Measurements from ENCODE around the gene PTPRT.

Gene PTPRT

GRCh38 chr20:42862446-42862845, 327.3 kb downstream of the PTPRT start:
- Histone ChIP-seq H4K20me1 (ENCODE audit: insufficient read depth, low read length) (no peaks in the 10 kb centered on the region), H3K27me3 (ENCODE audit: insufficient read depth, low read length, poor library complexity) (peaks cover 19% of the 10 kb centered on the region), H3K9me3 (ENCODE audit: insufficient read depth, low read length, severe bottlenecking) (no peaks in the 10 kb centered on the region), H2AFZ (ENCODE audit: low read depth, low read length) (no peak overlapping the region), H3K79me2 (ENCODE audit: insufficient read depth, low read length) (no peaks in the 10 kb centered on the region), H3K36me3 (ENCODE audit: insufficient read depth, low read length) (no peaks in the 10 kb centered on the region), H3K9ac (ENCODE audit: low read depth, low read length) (no peak overlapping the region), H3K27ac (ENCODE audit: low read length) (no peak overlapping the region), H3K4me1 (ENCODE audit: insufficient read depth, low read length) (no peaks in the 10 kb centered on the region), H3K4me3 (ENCODE audit: low read depth in 1 of 2, low read length in 2 of 2) (no peak overlapping the region), H3K4me2 (ENCODE audit: insufficient read depth, low read length) (no peak overlapping the region)
- no peak for ATAC-seq (ENCODE audit: insufficient read depth, low read depth)
- TF ChIP-seq, protein P1, sequence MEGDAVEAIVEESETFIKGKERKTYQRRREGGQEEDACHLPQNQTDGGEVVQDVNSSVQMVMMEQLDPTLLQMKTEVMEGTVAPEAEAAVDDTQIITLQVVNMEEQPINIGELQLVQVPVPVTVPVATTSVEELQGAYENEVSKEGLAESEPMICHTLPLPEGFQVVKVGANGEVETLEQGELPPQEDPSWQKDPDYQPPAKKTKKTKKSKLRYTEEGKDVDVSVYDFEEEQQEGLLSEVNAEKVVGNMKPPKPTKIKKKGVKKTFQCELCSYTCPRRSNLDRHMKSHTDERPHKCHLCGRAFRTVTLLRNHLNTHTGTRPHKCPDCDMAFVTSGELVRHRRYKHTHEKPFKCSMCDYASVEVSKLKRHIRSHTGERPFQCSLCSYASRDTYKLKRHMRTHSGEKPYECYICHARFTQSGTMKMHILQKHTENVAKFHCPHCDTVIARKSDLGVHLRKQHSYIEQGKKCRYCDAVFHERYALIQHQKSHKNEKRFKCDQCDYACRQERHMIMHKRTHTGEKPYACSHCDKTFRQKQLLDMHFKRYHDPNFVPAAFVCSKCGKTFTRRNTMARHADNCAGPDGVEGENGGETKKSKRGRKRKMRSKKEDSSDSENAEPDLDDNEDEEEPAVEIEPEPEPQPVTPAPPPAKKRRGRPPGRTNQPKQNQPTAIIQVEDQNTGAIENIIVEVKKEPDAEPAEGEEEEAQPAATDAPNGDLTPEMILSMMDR (IDR thresholded peaks at IDR 0.05; ENCODE audit: borderline replicate concordance, extremely low read depth, low read length, poor library complexity, severe bottlenecking) = no peak
- TF ChIP-seq EZH2 (IDR thresholded peaks at IDR 0.05; ENCODE audit: borderline replicate concordance, low read depth, low read length, severe bottlenecking) = no peak
- no peak for DNase-seq

DNA sequence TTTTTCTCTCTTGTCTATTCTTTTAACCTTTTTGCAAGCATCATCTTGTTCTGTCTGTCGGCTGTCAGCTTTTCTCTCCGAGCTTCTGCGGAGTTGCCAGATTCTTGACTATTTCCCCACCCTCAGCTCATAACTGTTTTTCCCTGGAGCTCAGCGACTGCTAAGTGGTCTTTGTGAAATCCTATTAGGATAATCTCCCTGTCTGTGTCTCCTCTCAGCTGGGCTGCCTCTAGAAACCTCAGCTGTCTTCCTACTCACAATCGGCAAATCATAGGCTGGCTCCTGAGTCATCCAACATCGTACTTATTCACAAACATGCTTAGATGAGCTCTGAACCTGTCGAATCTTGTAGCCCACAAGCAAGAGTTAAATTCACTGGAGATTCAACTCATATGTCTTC, 332.3 kb downstream of the PTPRT start:
- Histone ChIP-seq H3K4me1 (ENCODE audit: insufficient read depth, low read length) (no peaks in the 10 kb centered on the region), H3K4me2 (ENCODE audit: insufficient read depth, low read length) (no peak overlapping the region), H3K27ac (ENCODE audit: low read length) (no peak overlapping the region), H3K9ac (ENCODE audit: low read depth, low read length) (no peak overlapping the region), H3K36me3 (ENCODE audit: insufficient read depth, low read length) (no peaks in the 10 kb centered on the region), H3K4me3 (ENCODE audit: low read depth in 1 of 2, low read length in 2 of 2) (no peak overlapping the region), H3K27me3 (ENCODE audit: insufficient read depth, low read length, poor library complexity) (peaks cover 4% of the 10 kb centered on the region), H3K79me2 (ENCODE audit: insufficient read depth, low read length) (no peaks in the 10 kb centered on the region), H2AFZ (ENCODE audit: low read depth, low read length) (no peak overlapping the region), H3K9me3 (ENCODE audit: insufficient read depth, low read length, severe bottlenecking) (no peaks in the 10 kb centered on the region), H4K20me1 (ENCODE audit: insufficient read depth, low read length) (no peaks in the 10 kb centered on the region)
- ATAC-seq (ENCODE audit: insufficient read depth, low read depth) (no peak), DNase-seq (no peak)
- no peak for TF ChIP-seq EZH2 (IDR thresholded peaks at IDR 0.05; ENCODE audit: borderline replicate concordance, low read depth, low read length, severe bottlenecking)
- TF ChIP-seq, protein P1 (IDR thresholded peaks at IDR 0.05; ENCODE audit: borderline replicate concordance, extremely low read depth, low read length, poor library complexity, severe bottlenecking) = no peak

GRCh38 chr20:42855896-42856295, 333.8 kb downstream of the PTPRT start:
- Histone ChIP-seq H3K4me3 (ENCODE audit: low read depth in 1 of 2, low read length in 2 of 2) (no peak overlapping the region), H3K36me3 (ENCODE audit: insufficient read depth, low read length) (no peaks in the 10 kb centered on the region), H2AFZ (ENCODE audit: low read depth, low read length) (no peak overlapping the region), H4K20me1 (ENCODE audit: insufficient read depth, low read length) (no peaks in the 10 kb centered on the region), H3K9ac (ENCODE audit: low read depth, low read length) (no peak overlapping the region), H3K27me3 (ENCODE audit: insufficient read depth, low read length, poor library complexity) (no peaks in the 10 kb centered on the region), H3K27ac (ENCODE audit: low read length) (no peak overlapping the region), H3K9me3 (ENCODE audit: insufficient read depth, low read length, severe bottlenecking) (no peaks in the 10 kb centered on the region), H3K4me1 (ENCODE audit: insufficient read depth, low read length) (no peaks in the 10 kb centered on the region), H3K79me2 (ENCODE audit: insufficient read depth, low read length) (no peaks in the 10 kb centered on the region), H3K4me2 (ENCODE audit: insufficient read depth, low read length) (no peak overlapping the region)
- DNase-seq = no peak
- ATAC-seq (ENCODE audit: insufficient read depth, low read depth) = no peak
- TF ChIP-seq, protein P1 (IDR thresholded peaks at IDR 0.05; ENCODE audit: borderline replicate concordance, extremely low read depth, low read length, poor library complexity, severe bottlenecking) = no peak
- no peak for TF ChIP-seq EZH2 (IDR thresholded peaks at IDR 0.05; ENCODE audit: borderline replicate concordance, low read depth, low read length, severe bottlenecking)

DNA sequence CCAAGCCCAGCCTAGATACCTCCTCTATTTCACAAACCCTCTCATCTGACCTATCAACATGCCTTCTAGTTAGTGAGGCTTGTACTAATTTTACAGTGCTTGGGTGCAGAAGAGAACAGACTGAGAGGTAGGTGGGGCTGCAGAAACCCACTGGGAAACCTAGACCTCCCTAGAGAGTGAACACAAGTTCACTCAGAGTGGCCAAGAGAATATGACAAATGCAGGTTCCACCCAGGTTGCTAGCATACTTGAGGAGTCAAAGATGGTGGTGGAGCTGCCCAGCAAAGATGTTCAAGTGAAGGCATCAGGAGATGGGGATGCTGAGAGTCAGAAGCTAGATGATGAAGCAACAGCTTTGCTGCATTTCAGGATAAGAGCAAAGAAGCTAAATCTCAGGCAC, 337.0 kb downstream of the PTPRT start:
- ATAC-seq (ENCODE audit: insufficient read depth, low read depth) (no peak), DNase-seq (no peak)
- Histone ChIP-seq H2AFZ (ENCODE audit: low read depth, low read length) (no peak overlapping the region), H3K36me3 (ENCODE audit: insufficient read depth, low read length) (no peaks in the 10 kb centered on the region), H3K9me3 (ENCODE audit: insufficient read depth, low read length, severe bottlenecking) (no peaks in the 10 kb centered on the region), H3K4me1 (ENCODE audit: insufficient read depth, low read length) (no peaks in the 10 kb centered on the region), H4K20me1 (ENCODE audit: insufficient read depth, low read length) (no peaks in the 10 kb centered on the region), H3K27me3 (ENCODE audit: insufficient read depth, low read length, poor library complexity) (no peaks in the 10 kb centered on the region), H3K9ac (ENCODE audit: low read depth, low read length) (no peak overlapping the region), H3K4me3 (ENCODE audit: low read depth in 1 of 2, low read length in 2 of 2) (no peak overlapping the region), H3K27ac (ENCODE audit: low read length) (no peak overlapping the region), H3K79me2 (ENCODE audit: insufficient read depth, low read length) (no peaks in the 10 kb centered on the region), H3K4me2 (ENCODE audit: insufficient read depth, low read length) (no peak overlapping the region)
- TF ChIP-seq EZH2 (IDR thresholded peaks at IDR 0.05; ENCODE audit: borderline replicate concordance, low read depth, low read length, severe bottlenecking) = no peak
- TF ChIP-seq, protein P1 (IDR thresholded peaks at IDR 0.05; ENCODE audit: borderline replicate concordance, extremely low read depth, low read length, poor library complexity, severe bottlenecking) = no peak
